Upper lobe of left lung (tissue), 6 donors: Measurements from ENCODE around the gene ANKRD52. TPM values are rescaled to one million over a fixed set of nuclear protein-coding genes. Genes with fewer than 3 reads are reported as not detected.
A peak's percentile ranks its signal among the peaks of the same experiment; 100 is the strongest.

Experiments used
- ATAC-seq, 2 donors: fragments of 200-7000 bp; cut with Tn5 transposase; one replicate each; pipeline ENCODE4 v1.9.1; 2022; ENCODE audit warnings: mild to moderate bottlenecking in 2 of 2, moderate library complexity in 2 of 2; ENCODE audit not compliant: low FRiP score in 2 of 2
- DNase-seq, 2 donors: peaks; one replicate each; pipeline ENCODE4 v3.0.0-alpha.2; 2019 to 2020
- H3K27ac ChIP-seq, 4 donors: fragments of 200-600 bp; sonication (generic); one replicate each; pipeline ENCODE4 v1.5.1; 2016 to 2019
- H3K27me3 ChIP-seq, 4 donors: fragments of 200-600 bp; sonication (generic); one replicate each; pipeline ENCODE4 v1.5.1; 2017 to 2019
- H3K36me3 ChIP-seq, 4 donors: fragments of 200-600 bp; sonication (generic); one replicate each; pipeline ENCODE4 v1.5.1; 2016 to 2019
- H3K4me1 ChIP-seq, 4 donors: fragments of 200-600 bp; sonication (generic); one replicate each; pipeline ENCODE4 v1.5.1; 2018 to 2019
- H3K4me3 ChIP-seq, 4 donors: fragments of 200-600 bp; sonication (generic); one replicate each; pipeline ENCODE4 v1.5.1; 2017 to 2019; ENCODE audit warnings: mild to moderate bottlenecking in 2 of 4, moderate library complexity in 1 of 4
- H3K9me3 ChIP-seq, 4 donors: fragments of 200-600 bp; sonication (generic); one replicate each; pipeline ENCODE4 v1.5.1; 2018 to 2019
- CTCF ChIP-seq, 6 experiments: fragments of 450-650 bp in 4 of 6; fragments of 200-600 bp in 2 of 6; sonication (generic) in 2 of 6; IDR thresholded peaks; one replicate each; pipeline ENCODE4 v1.5.1; 2016 to 2019; ENCODE audit warnings: antibody characterized with exemption in 6 of 6
- EP300 ChIP-seq, 4 donors: sonication (generic); formaldehyde crosslinking; IDR thresholded peaks; one replicate each; pipeline ENCODE4 v1.5.1; 2017; ENCODE audit warnings: antibody characterized with exemption in 4 of 4, control low read depth in 2 of 4
- POLR2A ChIP-seq, 4 donors: fragments of 450-650 bp; IDR thresholded peaks; one replicate each; pipeline ENCODE4 v1.5.1; 2016 to 2017; ENCODE audit warnings: antibody characterized with exemption in 4 of 4, mild to moderate bottlenecking in 2 of 4
- POLR2AphosphoS5 ChIP-seq, 2 donors: sonication (generic); formaldehyde crosslinking; IDR thresholded peaks; one replicate each; pipeline ENCODE4 v1.5.1; 2017; ENCODE audit warnings: antibody characterized with exemption in 2 of 2
- WGBS, 2 donors: methylation state at CpG; one replicate each; pipeline ENCODE4 v1.1.5; 2017 to 2018; 5-methylcytosine and 5-hydroxymethylcytosine counted together
- total RNA-seq, 6 donors: library from RNA; depleted of rRNA in 4 of 6; stranded (reverse); fragments of >200 nt in 4 of 6; gene quantifications; one replicate each; pipeline versions ENCODE4 v1.1.0 to v1.2.1, GENCODE V29; 2016 to 2021
- donor health status: DM: no; HTN: no; CAD: no; lungs with moderate emphysema.
- donor health status: DM: no; HTN: yes; CAD: no; lungs with severe emphysema.

Gene ANKRD52
- total RNA-seq, 6 donors from 2014 or later: 17.6 to 48.2 (median 28.8) TPM

GRCh38 chr12:56230432-56231183 is 27.6 kb downstream of the ANKRD52 start:
- 74 to 76% methylated on average over 7 to 8 of the region's 8 CpGs for WGBS, 2 donors
- DNase-seq: no peak
- no peaks in the 10 kb centered on the region for H3K27me3 ChIP-seq
- no peak overlapping the region for H3K4me3 ChIP-seq
- no peak for ATAC-seq
- H3K9me3 ChIP-seq: no peaks in the 10 kb centered on the region
- H3K4me1 ChIP-seq: no peaks in the 10 kb centered on the region
- TF ChIP-seq POLR2AphosphoS5 (IDR thresholded peaks at IDR 0.05): no peak
- TF ChIP-seq CTCF (IDR thresholded peaks at IDR 0.05): no peak
- no peak for TF ChIP-seq EP300 (IDR thresholded peaks at IDR 0.05)
- no peak for TF ChIP-seq POLR2A (IDR thresholded peaks at IDR 0.05)
- H3K27ac ChIP-seq: no peak overlapping the region
- peaks cover 0 to 15% (median 0%) of the 10 kb centered on the region in 4 donors for H3K36me3 ChIP-seq

- Histone ChIP-seq H3K4me1 (peaks cover 2 to 6% (median 3%) of the 10 kb centered on the region in 4 donors), H3K27ac (no peak within 1 kb of the TSS), H3K36me3 (peaks cover 0 to 15% (median 0%) of the 10 kb centered on the region in 4 donors), H3K27me3 (no peaks in the 10 kb centered on the region), H3K4me3 (no peak within 1 kb of the TSS), H3K9me3 (no peaks in the 10 kb centered on the region)
- no peak for TF ChIP-seq POLR2A (IDR thresholded peaks at IDR 0.05)
- TF ChIP-seq CTCF (IDR thresholded peaks at IDR 0.05): no peak
- TF ChIP-seq EP300 (IDR thresholded peaks at IDR 0.05): no peak
- no peak for TF ChIP-seq POLR2AphosphoS5 (IDR thresholded peaks at IDR 0.05)
- 59 to 85% methylated on average over 4 of the region's 4 CpGs for WGBS, 2 donors
- no peak for ATAC-seq
- no peak for DNase-seq
Measured at GRCh38 chr12:56229916-56230431, 28.2 kb downstream of the ANKRD52 start, which contains the start of gene SLC39A5. Gene SLC39A5, plus strand, starts transcription at chr12:56230051. Its CDS starts 1,224 bp downstream, at chr12:56231275.

- 94 to 97% methylated on average over 7 of the region's 7 CpGs for WGBS, 2 donors
- no peaks in the 10 kb centered on the region for H3K27me3 ChIP-seq
Measured at GRCh38 chr12:56229082-56229481, 29.1 kb downstream of the ANKRD52 start.

GRCh38 chr12:56224954-56225353 is 33.2 kb downstream of the ANKRD52 start:
- TF ChIP-seq POLR2AphosphoS5 (IDR thresholded peaks at IDR 0.05) (no peak), EP300 (IDR thresholded peaks at IDR 0.05) (no peak), POLR2A (IDR thresholded peaks at IDR 0.05) (no peak), CTCF (IDR thresholded peaks at IDR 0.05) (no peak)
- no peak for ATAC-seq
- WGBS, 2 donors: 71 to 77% methylated on average over 9 to 11 of the region's 11 CpGs
- Histone ChIP-seq H3K36me3 (peaks cover 0 to 15% (median 0%) of the 10 kb centered on the region in 4 donors), H3K27me3 (no peaks in the 10 kb centered on the region), H3K4me1 (peaks cover 32 to 44% (median 36%) of the 10 kb centered on the region in 4 donors), H3K27ac (peak overlapping the region; percentile 74 to 100 (median 90)), H3K4me3 (peak overlapping the region; percentile 58 to 65 (median 60)), H3K9me3 (no peaks in the 10 kb centered on the region)
- DNase-seq: no peak

More at GRCh38 chr12:56229082-56229481, 29.1 kb downstream of the ANKRD52 start:
- Histone ChIP-seq H3K27ac (no peak overlapping the region), H3K9me3 (no peaks in the 10 kb centered on the region), H3K4me1 (peaks cover 7 to 13% (median 9%) of the 10 kb centered on the region in 4 donors), H3K4me3 (no peak overlapping the region), H3K36me3 (peaks cover 0 to 15% (median 0%) of the 10 kb centered on the region in 4 donors)
- DNase-seq: no peak
- TF ChIP-seq EP300 (IDR thresholded peaks at IDR 0.05): no peak
- no peak for TF ChIP-seq CTCF (IDR thresholded peaks at IDR 0.05)
- TF ChIP-seq POLR2AphosphoS5 (IDR thresholded peaks at IDR 0.05): no peak
- no peak for TF ChIP-seq POLR2A (IDR thresholded peaks at IDR 0.05)
- ATAC-seq: no peak
